HUDEP-2 (cell line): ENCODE measurements around the gene GGPS1.
"Not testable (repeated sequence)": the region's sequence is repeated elsewhere in the genome, so short reads cannot be mapped to it uniquely, and the experiment has no call there.

Source experiments
- DNase-seq, 76 experiments: peaks; one replicate each; lab custom pipeline; 2025; ENCODE audit not compliant: unreplicated experiment in 76 of 76; lab: John Stamatoyannopoulos, UW

Gene GGPS1

GRCh38 chr1:235304549-235305451, 23.6 kb upstream of the GGPS1 start:
- peak in 3 of 76 experiments; percentile 8 to 12 (median 10) for DNase-seq

GRCh38 chr1:235307158-235308124, 20.9 kb upstream of the GGPS1 start:
- no peak for DNase-seq

GRCh38 chr1:235309206-235309605, 19.2 kb upstream of the GGPS1 start:
- not testable (repeated sequence) for DNase-seq

GRCh38 chr1:235313262-235313661, 15.1 kb upstream of the GGPS1 start:
- no peak for DNase-seq

GRCh38 chr1:235313931-235314678, 14.3 kb upstream of the GGPS1 start:
- DNase-seq, result no peak

GRCh38 chr1:235315173-235315572, 13.2 kb upstream of the GGPS1 start:
- DNase-seq, result no peak

GRCh38 chr1:235315735-235316134, 12.6 kb upstream of the GGPS1 start:
- no peak for DNase-seq

GRCh38 chr1:235317168-235317567, 11.2 kb upstream of the GGPS1 start:
- DNase-seq, result no peak

- DNase-seq, result no peak
These were observed 9.1 kb upstream of the GGPS1 start for GRCh38 chr1:235319255-235319654.

GRCh38 chr1:235320521-235321179, 7.7 kb upstream of the GGPS1 start:
- DNase-seq, result no peak

GRCh38 chr1:235324296-235324695, 4.1 kb upstream of the GGPS1 start:
- no peak for DNase-seq

- no peak for DNase-seq
These were observed 3.2 kb upstream of the GGPS1 start for GRCh38 chr1:235325139-235325538.

- DNase-seq, result no peak
These were observed 2.5 kb upstream of the GGPS1 start for GRCh38 chr1:235325854-235326253.

- peak in 18 of 76 experiments; percentile 1 to 44 (median 20) for DNase-seq
These were observed 1.4 kb upstream of the GGPS1 start for GRCh38 chr1:235326719-235327558.

- DNase-seq, result peak in 20 of 76 experiments; percentile 19 to 80 (median 58)
These were observed 655 bp upstream of the GGPS1 start, which contains the start of gene ARID4B for GRCh38 chr1:235327559-235328270. Gene ARID4B, minus strand, starts transcription at chr1:235328179. Its CDS starts 1,260 bp downstream, at chr1:235326919.

GRCh38 chr1:235329139-235329902, 951 bp downstream of the GGPS1 start:
- DNase-seq, result peak in 30 of 76 experiments; percentile 7 to 62 (median 30)

- no peak for DNase-seq
These were observed 2.5 kb downstream of the GGPS1 start for GRCh38 chr1:235330918-235331285.

GRCh38 chr1:235331401-235331800, 3.0 kb downstream of the GGPS1 start:
- DNase-seq, result no peak
